Measurements from ENCODE around the gene CALCOCO2. TPM values are rescaled to one million over a fixed set of nuclear protein-coding genes. Genes with fewer than 3 reads are reported as not detected.
A peak's percentile ranks its signal among the peaks of the same experiment; 100 is the strongest.
"Not testable (repeated sequence)": the region's sequence is repeated elsewhere in the genome, so short reads cannot be mapped to it uniquely, and the experiment has no call there.

CALCOCO2 gene
- polyA plus RNA-seq, 4 donors: 61.7 to 94.5 (median 82.6) TPM

GRCh38 chr17:48871551-48872351, 40.9 kb downstream of the CALCOCO2 start:
- DNase-seq (ENCODE audit: low read depth in 4 of 4, low spot score in 2 of 4): no peak

- DNase-seq (ENCODE audit: low read depth in 4 of 4, low spot score in 2 of 4): not testable (repeated sequence)
Measured at GRCh38 chr17:48872409-48872808, 41.6 kb downstream of the CALCOCO2 start.

- no peak for DNase-seq (ENCODE audit: low read depth in 4 of 4, low spot score in 2 of 4)
Measured at GRCh38 chr17:48873209-48873608, 42.4 kb downstream of the CALCOCO2 start.

- DNase-seq (ENCODE audit: low read depth in 4 of 4, low spot score in 2 of 4): no peak
Measured at GRCh38 chr17:48873696-48874443, 43.0 kb downstream of the CALCOCO2 start.

- no peak for DNase-seq (ENCODE audit: low read depth in 4 of 4, low spot score in 2 of 4)
Measured at GRCh38 chr17:48878920-48879898, 48.4 kb downstream of the CALCOCO2 start.

- no peak for DNase-seq (ENCODE audit: low read depth in 4 of 4, low spot score in 2 of 4)
Measured at GRCh38 chr17:48882272-48882671, 51.4 kb downstream of the CALCOCO2 start.

- DNase-seq (ENCODE audit: low read depth in 4 of 4, low spot score in 2 of 4): no peak
Measured at GRCh38 chr17:48883171-48883570, 52.3 kb downstream of the CALCOCO2 start.

GRCh38 chr17:48890086-48890485, 59.3 kb downstream of the CALCOCO2 start:
- DNase-seq (ENCODE audit: low read depth in 4 of 4, low spot score in 2 of 4): no peak

GRCh38 chr17:48892940-48893645, 62.3 kb downstream of the CALCOCO2 start:
- DNase-seq (ENCODE audit: low read depth in 4 of 4, low spot score in 2 of 4): no peak

- DNase-seq (ENCODE audit: low read depth in 4 of 4, low spot score in 2 of 4): no peak
Measured at GRCh38 chr17:48893646-48894508, 63.0 kb downstream of the CALCOCO2 start.

GRCh38 chr17:48894886-48895285, 64.1 kb downstream of the CALCOCO2 start:
- DNase-seq (ENCODE audit: low read depth in 4 of 4, low spot score in 2 of 4): no peak

- no peak for DNase-seq (ENCODE audit: low read depth in 4 of 4, low spot score in 2 of 4)
Measured at GRCh38 chr17:48901241-48901640, 70.4 kb downstream of the CALCOCO2 start.

GRCh38 chr17:48903401-48903800, 72.6 kb downstream of the CALCOCO2 start:
- no peak for DNase-seq (ENCODE audit: low read depth in 4 of 4, low spot score in 2 of 4)

GRCh38 chr17:48904428-48904827, 73.6 kb downstream of the CALCOCO2 start:
- DNase-seq (ENCODE audit: low read depth in 4 of 4, low spot score in 2 of 4): no peak

GRCh38 chr17:48905987-48906515, 75.2 kb downstream of the CALCOCO2 start:
- no peak for DNase-seq (ENCODE audit: low read depth in 4 of 4, low spot score in 2 of 4)

- no peak for DNase-seq (ENCODE audit: low read depth in 4 of 4, low spot score in 2 of 4)
Measured at GRCh38 chr17:48907713-48908046, 76.8 kb downstream of the CALCOCO2 start.

- peak; percentile 86 to 91 (median 90) for DNase-seq (ENCODE audit: low read depth in 4 of 4, low spot score in 2 of 4)
Measured at GRCh38 chr17:48908047-48908843, 77.4 kb downstream of the CALCOCO2 start, which contains the start of gene UBE2Z. Gene UBE2Z (plus strand): TSS chr17:48908407. CDS start chr17:48908504, 97 bp downstream.

GRCh38 chr17:48908853-48909394, 78.1 kb downstream of the CALCOCO2 start:
- peak in 3 of 4 donors; percentile 72 to 87 (median 84) for DNase-seq (ENCODE audit: low read depth in 4 of 4, low spot score in 2 of 4)
